ENCODE data around the gene WDR70. TPM values are rescaled to one million over a fixed set of nuclear protein-coding genes. Genes with fewer than 3 reads are reported as not detected.

The WDR70 gene
- total and polyA plus RNA-seq, 2 of the 8 experiments (the other 6 are each of a cell fraction or from before 2014, with no cell fraction given) = 10.6 to 37.4 TPM

DNA sequence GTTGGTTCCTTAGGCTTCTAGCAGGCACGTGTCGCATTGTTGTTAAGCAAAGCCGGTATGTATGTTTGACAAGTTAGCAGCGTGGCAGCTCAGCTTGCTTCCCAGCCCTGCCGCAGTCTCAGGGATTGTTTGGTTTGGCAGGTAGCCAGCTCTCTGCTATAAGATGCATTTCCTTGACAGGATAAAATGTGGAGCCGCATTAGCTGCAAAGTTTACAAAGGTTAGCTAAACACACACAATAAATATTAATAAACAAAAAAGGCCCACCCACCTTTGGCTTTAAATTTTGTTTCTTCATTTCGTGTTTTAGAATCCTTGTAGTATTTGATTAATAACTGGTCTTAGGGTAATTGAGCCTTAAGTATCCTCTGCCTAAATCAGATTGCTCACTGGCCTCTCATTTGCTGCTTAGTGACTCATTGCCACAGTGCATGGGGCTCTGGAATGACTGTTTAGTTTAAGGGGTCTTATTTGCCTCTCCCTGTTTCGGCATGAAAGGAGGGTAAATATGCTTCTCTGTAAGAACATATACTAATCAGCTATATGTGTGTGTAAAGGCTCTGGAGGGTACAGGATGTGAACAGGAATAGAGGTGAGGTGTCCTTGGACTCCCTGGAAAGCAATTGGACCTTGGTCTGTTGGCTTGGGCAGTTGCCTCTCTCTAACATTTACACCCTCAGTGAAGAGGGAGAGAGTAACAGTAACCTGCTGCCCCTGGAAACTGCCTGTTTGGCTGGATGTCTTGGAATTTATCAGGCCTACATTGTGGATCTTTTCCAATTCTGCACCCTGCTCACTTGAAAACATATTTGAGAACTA lies 338.7 kb downstream of the WDR70 start (continued):
- TF ChIP-seq, protein P1, sequence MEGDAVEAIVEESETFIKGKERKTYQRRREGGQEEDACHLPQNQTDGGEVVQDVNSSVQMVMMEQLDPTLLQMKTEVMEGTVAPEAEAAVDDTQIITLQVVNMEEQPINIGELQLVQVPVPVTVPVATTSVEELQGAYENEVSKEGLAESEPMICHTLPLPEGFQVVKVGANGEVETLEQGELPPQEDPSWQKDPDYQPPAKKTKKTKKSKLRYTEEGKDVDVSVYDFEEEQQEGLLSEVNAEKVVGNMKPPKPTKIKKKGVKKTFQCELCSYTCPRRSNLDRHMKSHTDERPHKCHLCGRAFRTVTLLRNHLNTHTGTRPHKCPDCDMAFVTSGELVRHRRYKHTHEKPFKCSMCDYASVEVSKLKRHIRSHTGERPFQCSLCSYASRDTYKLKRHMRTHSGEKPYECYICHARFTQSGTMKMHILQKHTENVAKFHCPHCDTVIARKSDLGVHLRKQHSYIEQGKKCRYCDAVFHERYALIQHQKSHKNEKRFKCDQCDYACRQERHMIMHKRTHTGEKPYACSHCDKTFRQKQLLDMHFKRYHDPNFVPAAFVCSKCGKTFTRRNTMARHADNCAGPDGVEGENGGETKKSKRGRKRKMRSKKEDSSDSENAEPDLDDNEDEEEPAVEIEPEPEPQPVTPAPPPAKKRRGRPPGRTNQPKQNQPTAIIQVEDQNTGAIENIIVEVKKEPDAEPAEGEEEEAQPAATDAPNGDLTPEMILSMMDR (IDR thresholded peaks at IDR 0.05; ENCODE audit: control extremely low read depth in 1 of 3, insufficient read depth in 1 of 3, low read depth in 1 of 3, low read length in 3 of 3) = no peak
- TF ChIP-seq KDM5A (IDR thresholded peaks at IDR 0.05; ENCODE audit: low read length) (no peak), JUND (IDR thresholded peaks at IDR 0.05; ENCODE audit: low read length) (no peak), EGR1 (IDR thresholded peaks at IDR 0.05; ENCODE audit: borderline replicate concordance, low read depth, low read length) (no peak), HDAC6 (IDR thresholded peaks at IDR 0.05; ENCODE audit: low read depth, low read length) (no peak), RNF2 (IDR thresholded peaks at IDR 0.05; ENCODE audit: borderline replicate concordance, low read depth, low read length, missing control alignments, poor library complexity, severe bottlenecking) (no peak)
